ENCODE measurements around the gene SLAMF6. TPM values are rescaled to one million over a fixed set of nuclear protein-coding genes. Genes with fewer than 3 reads are reported as not detected.

Gene SLAMF6
- total and polyA plus RNA-seq, 10 of the 15 experiments (the other 5 are each of a cell fraction or from before 2014, with no cell fraction given), result 20.5 to 89.6 (median 36.5) TPM

- no peak for FAIRE-seq
- Histone ChIP-seq H3K4me1 (ENCODE audit: control insufficient read depth, insufficient read depth, low read length) (no peaks in the 10 kb centered on the region), H3K79me2 (ENCODE audit: control insufficient read depth, insufficient read depth, low read length) (peaks cover 72% of the 10 kb centered on the region), H3K9me3 (replicated peaks; ENCODE audit: control insufficient read depth, insufficient read depth, low read length) (no peaks in the 10 kb centered on the region; the same call in none of the 3 replicates), H3K36me3 (ENCODE audit: control insufficient read depth in 2 of 2, insufficient read depth in 2 of 2, low read length in 1 of 2) (peaks cover 0 to 5% of the 10 kb centered on the region in 2 experiments; a peak in 1 of 4 replicates), H2AFZ (ENCODE audit: control insufficient read depth, low read depth, low read length) (peak overlapping the region; percentile 42), H3K4me3 (peak overlapping the region; percentile 77), H3K27me3 (replicated peaks in 1 of 2; ENCODE audit: control insufficient read depth in 2 of 2, insufficient read depth in 2 of 2, low read length in 1 of 2) (no peaks in the 10 kb centered on the region), H3K4me2 (ENCODE audit: control insufficient read depth, insufficient read depth) (peak overlapping the region; percentile 67), H3K27ac (ENCODE audit: control insufficient read depth, insufficient read depth) (peak overlapping the region; percentile 85), H4K20me1 (ENCODE audit: control insufficient read depth, insufficient read depth) (no peaks in the 10 kb centered on the region), H3K9ac (ENCODE audit: control insufficient read depth, insufficient read depth, low read length) (peak overlapping the region; percentile 82)
- BruUV-seq (replicated peaks), result no TSS peak
- intact Hi-C loops (cut with micrococcal nuclease; ENCODE audit: unreplicated experiment), result loop anchor here (1.0 to 5.0 kb wide), 4 partner anchors 28 to 92 kb away; no protein-coding TSS in a partner anchor
- POLR2A ChIA-PET, result interaction anchor here (3.2 to 3.8 kb wide), 3 partner anchors 19 to 91 kb away, joined by 12 to 34 read pairs (median 17); no protein-coding TSS in a partner anchor
- RAD21 ChIA-PET (ENCODE audit: unreplicated experiment), result interaction anchor here (0.6 to 4.5 kb wide), 7 partner anchors 21 to 91 kb away, joined by 3 to 76 read pairs (median 13); no protein-coding TSS in a partner anchor
- DNase-seq (ENCODE audit: low read depth, low spot score), result no peak
- peak; percentile 47 for ATAC-seq
- SMC1A ChIA-PET (ENCODE audit: uncharacterized antibody, unreplicated experiment), result interaction anchor here (0.6 to 10.2 kb wide), 11 partner anchors 18 to 126 kb away, joined by 3 to 178 read pairs (median 7); partner anchors contain the start of gene SLAMF1
- in situ Hi-C loops (cut with MboI), result no loop called here
- WGBS (ENCODE audit: insufficient coverage, insufficient replicate concordance, low lambda C conversion rate, missing lambda C conversion rate), result 0% methylated on average over 3 of the region's 3 CpGs
- CTCF ChIA-PET, result interaction anchor here (1.1 to 3.6 kb wide), 6 partner anchors 15 to 92 kb away, joined by 3 to 25 read pairs (median 8); no protein-coding TSS in a partner anchor
- TF ChIP-seq FOXM1 (IDR thresholded peaks at IDR 0.05; ENCODE audit: low read depth, low read length), result no peak
- TF ChIP-seq ZBTB11 (CRISPR knock-in tag; IDR thresholded peaks at IDR 0.05), result no peak
- TF ChIP-seq CREB1 (IDR thresholded peaks at IDR 0.05; ENCODE audit: low read depth), result no peak
- 0 out of 4 replicates have a peak, but pooled peaks of 1 of the 2 experiments have one; percentile 37 for TF ChIP-seq ETV6 (conservative IDR thresholded peaks at IDR 0.05 in 1 of 2, IDR thresholded peaks at IDR 0.05 in 1 of 2; ENCODE audit: borderline replicate concordance in 1 of 2, low read depth in 1 of 2)
- 0 out of 2 replicates have a peak, but pooled peaks have one; percentile 23 for TF ChIP-seq CBFB (IDR thresholded peaks at IDR 0.05; ENCODE audit: low read depth)
- no peak for TF ChIP-seq ATF7 (IDR thresholded peaks at IDR 0.05; ENCODE audit: low read depth)
- TF ChIP-seq ZZZ3 (IDR thresholded peaks at IDR 0.05; ENCODE audit: control insufficient read depth, insufficient read length, low read depth), result no peak
- TF ChIP-seq EED (IDR thresholded peaks at IDR 0.05; ENCODE audit: low read depth), result peak; percentile 54
- TF ChIP-seq NFYB (IDR thresholded peaks at IDR 0.05; ENCODE audit: insufficient read depth, low read depth, low read length), result no peak
- TF ChIP-seq ELK1 (IDR thresholded peaks at IDR 0.05; ENCODE audit: low read depth, low read length), result no peak
- TF ChIP-seq, protein P1, sequence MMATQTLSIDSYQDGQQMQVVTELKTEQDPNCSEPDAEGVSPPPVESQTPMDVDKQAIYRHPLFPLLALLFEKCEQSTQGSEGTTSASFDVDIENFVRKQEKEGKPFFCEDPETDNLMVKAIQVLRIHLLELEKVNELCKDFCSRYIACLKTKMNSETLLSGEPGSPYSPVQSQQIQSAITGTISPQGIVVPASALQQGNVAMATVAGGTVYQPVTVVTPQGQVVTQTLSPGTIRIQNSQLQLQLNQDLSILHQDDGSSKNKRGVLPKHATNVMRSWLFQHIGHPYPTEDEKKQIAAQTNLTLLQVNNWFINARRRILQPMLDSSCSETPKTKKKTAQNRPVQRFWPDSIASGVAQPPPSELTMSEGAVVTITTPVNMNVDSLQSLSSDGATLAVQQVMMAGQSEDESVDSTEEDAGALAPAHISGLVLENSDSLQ (IDR thresholded peaks at IDR 0.05), result no peak
- TF ChIP-seq TCF3 (IDR thresholded peaks at IDR 0.05; ENCODE audit: borderline replicate concordance, insufficient read depth, low read depth, low read length), result peak; percentile 61; the same call in 1 of the 2 replicates
- TF ChIP-seq RBBP5 (conservative IDR thresholded peaks at IDR 0.05), result no peak
- TF ChIP-seq STAT3 (IDR thresholded peaks at IDR 0.05; ENCODE audit: low read depth, low read length), result no peak
- TF ChIP-seq CBX5 (IDR thresholded peaks at IDR 0.05; ENCODE audit: low read depth), result no peak
- no peak for TF ChIP-seq SREBF1 (IDR thresholded peaks at IDR 0.05; ENCODE audit: low read length)
- TF ChIP-seq FOS (IDR thresholded peaks at IDR 0.05; ENCODE audit: borderline replicate concordance, extremely low read depth, insufficient read length), result no peak
- no peak for TF ChIP-seq HCFC1 (IDR thresholded peaks at IDR 0.05; ENCODE audit: low read length)
Observed at GRCh38 chr1:160520999-160521398, 2.1 kb downstream of the SLAMF6 start.
